ENCODE measurements around the gene TBC1D16. TPM values are rescaled to one million over a fixed set of nuclear protein-coding genes. Genes with fewer than 3 reads are reported as not detected.

Gene TBC1D16
- total RNA-seq, 1 donor from 2014 or later: 21.2 TPM

GRCh38 chr17:79955691-79956440 lies 79.8 kb downstream of the TBC1D16 start:
- no peaks in the 10 kb centered on the region for H3K36me3 Mint-ChIP-seq
- peaks cover 18% of the 10 kb centered on the region for H3K27me3 ChIP-seq
- TF ChIP-seq, protein P1, sequence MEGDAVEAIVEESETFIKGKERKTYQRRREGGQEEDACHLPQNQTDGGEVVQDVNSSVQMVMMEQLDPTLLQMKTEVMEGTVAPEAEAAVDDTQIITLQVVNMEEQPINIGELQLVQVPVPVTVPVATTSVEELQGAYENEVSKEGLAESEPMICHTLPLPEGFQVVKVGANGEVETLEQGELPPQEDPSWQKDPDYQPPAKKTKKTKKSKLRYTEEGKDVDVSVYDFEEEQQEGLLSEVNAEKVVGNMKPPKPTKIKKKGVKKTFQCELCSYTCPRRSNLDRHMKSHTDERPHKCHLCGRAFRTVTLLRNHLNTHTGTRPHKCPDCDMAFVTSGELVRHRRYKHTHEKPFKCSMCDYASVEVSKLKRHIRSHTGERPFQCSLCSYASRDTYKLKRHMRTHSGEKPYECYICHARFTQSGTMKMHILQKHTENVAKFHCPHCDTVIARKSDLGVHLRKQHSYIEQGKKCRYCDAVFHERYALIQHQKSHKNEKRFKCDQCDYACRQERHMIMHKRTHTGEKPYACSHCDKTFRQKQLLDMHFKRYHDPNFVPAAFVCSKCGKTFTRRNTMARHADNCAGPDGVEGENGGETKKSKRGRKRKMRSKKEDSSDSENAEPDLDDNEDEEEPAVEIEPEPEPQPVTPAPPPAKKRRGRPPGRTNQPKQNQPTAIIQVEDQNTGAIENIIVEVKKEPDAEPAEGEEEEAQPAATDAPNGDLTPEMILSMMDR (IDR thresholded peaks at IDR 0.05): no peak
- no peak for TF ChIP-seq EZH2 (IDR thresholded peaks at IDR 0.05)
- TF ChIP-seq EZH2phosphoT487 (IDR thresholded peaks at IDR 0.05): no peak
- no peaks in the 10 kb centered on the region for H3K36me3 ChIP-seq
- H3K79me2 ChIP-seq (ENCODE audit: low read depth): no peaks in the 10 kb centered on the region
- H3K9me3 Mint-ChIP-seq: peaks cover 2% of the 10 kb centered on the region
- peak overlapping the region; percentile 60 for H3K27ac Mint-ChIP-seq
- peaks cover 56% of the 10 kb centered on the region for H3K4me1 Mint-ChIP-seq
- no peak overlapping the region for H2AFZ ChIP-seq (replicated peaks)
- no peak overlapping the region for H3K27ac ChIP-seq
- H3K4me2 ChIP-seq: no peak overlapping the region
- H3K4me1 ChIP-seq: peaks cover 19% of the 10 kb centered on the region
- peaks cover 9% of the 10 kb centered on the region for H3K27me3 Mint-ChIP-seq (ENCODE audit: insufficient read depth, low read depth)
- no peak overlapping the region for H3K9ac ChIP-seq
- peaks cover 58% of the 10 kb centered on the region for H4K20me1 ChIP-seq (ENCODE audit: low read depth)
- H3F3A ChIP-seq (ENCODE audit: low read depth): peaks cover 22% of the 10 kb centered on the region
- DNase-seq (ENCODE audit: low spot score): no peak
- H3K4me3 Mint-ChIP-seq: peak overlapping the region; percentile 6
- H3K4me3 ChIP-seq: no peak overlapping the region
- no peaks in the 10 kb centered on the region for H3K9me3 ChIP-seq (ENCODE audit: low read depth)

DNA sequence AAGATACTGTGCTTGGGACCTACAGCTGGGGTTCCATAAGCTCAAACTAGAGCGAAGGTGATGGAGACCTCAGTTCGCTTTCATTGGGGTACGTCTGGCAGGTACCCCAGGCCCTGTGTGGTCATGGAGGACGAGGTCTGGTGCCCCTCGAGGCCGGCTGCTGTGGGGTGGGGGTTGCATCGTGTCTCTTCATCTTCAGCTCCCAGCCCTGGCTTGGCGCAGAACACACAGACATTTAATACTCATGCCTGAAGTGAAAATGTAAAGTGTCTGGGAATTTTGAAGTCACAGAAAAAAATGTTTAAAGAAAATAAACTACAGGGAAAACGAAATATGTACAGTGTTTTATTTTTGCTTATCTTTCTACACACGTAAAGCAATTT lies 80.5 kb downstream of the TBC1D16 start:
- Histone ChIP-seq H3K4me2 (no peak overlapping the region), H3K9me3 (ENCODE audit: low read depth) (no peaks in the 10 kb centered on the region), H3K79me2 (ENCODE audit: low read depth) (no peaks in the 10 kb centered on the region), H3K27ac (no peak overlapping the region), H3K4me1 (peaks cover 26% of the 10 kb centered on the region), H3K9ac (no peak overlapping the region), H4K20me1 (ENCODE audit: low read depth) (peaks cover 65% of the 10 kb centered on the region), H3K27me3 (peaks cover 25% of the 10 kb centered on the region), H3K36me3 (no peaks in the 10 kb centered on the region), H2AFZ (replicated peaks) (no peak overlapping the region), H3F3A (ENCODE audit: low read depth) (peaks cover 29% of the 10 kb centered on the region), H3K4me3 (no peak overlapping the region)
- Mint-ChIP-seq H3K4me3 (no peak overlapping the region), H3K4me1 (peaks cover 63% of the 10 kb centered on the region), H3K9me3 (no peaks in the 10 kb centered on the region), H3K36me3 (no peaks in the 10 kb centered on the region), H3K27me3 (ENCODE audit: insufficient read depth, low read depth) (peaks cover 10% of the 10 kb centered on the region), H3K27ac (no peak overlapping the region)
- no peak for DNase-seq (ENCODE audit: low spot score)
- no peak for TF ChIP-seq EZH2phosphoT487 (IDR thresholded peaks at IDR 0.05)
- TF ChIP-seq, protein P1 (IDR thresholded peaks at IDR 0.05): no peak
- no peak for TF ChIP-seq EZH2 (IDR thresholded peaks at IDR 0.05)

DNA sequence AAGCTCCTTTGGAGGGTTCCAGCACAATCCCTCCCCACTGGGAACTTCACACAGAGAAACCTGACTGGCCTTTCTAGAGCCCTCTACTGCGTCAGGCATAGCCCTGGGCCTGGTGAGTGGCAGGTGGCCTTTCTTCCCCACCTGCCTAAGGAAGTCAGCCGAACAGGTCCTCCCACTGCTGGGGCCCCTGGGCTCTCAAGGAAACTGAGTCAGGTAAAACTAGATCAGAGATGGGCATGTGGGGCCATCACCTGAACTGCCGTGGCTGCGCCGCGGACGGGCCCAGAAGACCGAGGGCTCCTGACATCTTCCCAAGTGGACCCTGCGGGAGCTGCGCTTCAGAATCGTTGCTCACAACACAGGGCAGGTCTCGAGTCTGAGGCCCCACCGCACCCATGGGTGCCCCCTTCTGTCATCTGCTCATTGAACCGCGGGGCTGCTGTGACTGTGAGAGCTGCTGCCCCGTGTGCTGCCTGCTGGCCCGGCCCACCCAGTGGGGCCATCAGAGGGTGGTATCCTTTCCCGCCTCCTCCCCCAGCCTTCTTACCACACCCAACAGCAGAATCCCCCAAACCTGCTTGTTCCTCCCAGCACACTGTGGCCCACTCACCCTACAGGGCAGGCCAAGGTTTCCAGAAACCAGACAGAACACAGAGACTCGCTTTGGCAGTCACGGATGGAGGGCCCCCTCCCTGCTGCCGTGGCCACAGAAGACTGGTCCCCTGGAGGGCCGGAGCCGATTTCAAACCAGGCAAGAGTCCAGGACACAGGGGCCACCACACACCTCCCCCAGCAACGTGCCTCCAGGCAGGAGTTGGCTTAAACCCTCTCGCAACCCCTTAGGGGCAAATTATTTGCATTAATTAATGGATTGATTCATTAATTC lies 81.1 kb downstream of the TBC1D16 start:
- H3K4me3 Mint-ChIP-seq: peak overlapping the region; percentile 71
- Histone ChIP-seq H3K4me3 (no peak overlapping the region), H3K36me3 (no peaks in the 10 kb centered on the region), H3K9ac (no peak overlapping the region), H3F3A (ENCODE audit: low read depth) (peaks cover 35% of the 10 kb centered on the region), H3K27ac (no peak overlapping the region), H2AFZ (replicated peaks) (no peak overlapping the region), H3K4me2 (no peak overlapping the region), H3K9me3 (ENCODE audit: low read depth) (no peaks in the 10 kb centered on the region), H3K79me2 (ENCODE audit: low read depth) (no peaks in the 10 kb centered on the region), H3K27me3 (peaks cover 31% of the 10 kb centered on the region), H3K4me1 (peaks cover 32% of the 10 kb centered on the region), H4K20me1 (ENCODE audit: low read depth) (peaks cover 71% of the 10 kb centered on the region)
- peaks cover 16% of the 10 kb centered on the region for H3K27me3 Mint-ChIP-seq (ENCODE audit: insufficient read depth, low read depth)
- TF ChIP-seq EZH2phosphoT487 (IDR thresholded peaks at IDR 0.05) (no peak), EZH2 (IDR thresholded peaks at IDR 0.05) (no peak)
- TF ChIP-seq, protein P1 (IDR thresholded peaks at IDR 0.05): no peak
- H3K36me3 Mint-ChIP-seq: no peaks in the 10 kb centered on the region
- H3K9me3 Mint-ChIP-seq: no peaks in the 10 kb centered on the region
- DNase-seq (ENCODE audit: low spot score): no peak
- H3K4me1 Mint-ChIP-seq: peaks cover 69% of the 10 kb centered on the region
- peak overlapping the region; percentile 37 for H3K27ac Mint-ChIP-seq
